Endothelial cell of umbilical vein (primary cell): ENCODE measurements around the gene TBC1D25. TPM values are rescaled to one million over a fixed set of nuclear protein-coding genes. Genes with fewer than 3 reads are reported as not detected.

Source experiments
- BruUV-seq: library from RNA; stranded (reverse); fragments of 400-500 nt; replicated peaks from 2 replicates; lab custom pipeline; 2021; lab: Mats Ljungman, UMichigan
- CTCF ChIA-PET: fragments of 300-600, 350-600 bp; sonication (Branson Sonifier 250); formaldehyde crosslinking; loops from one replicate; lab custom pipeline; 2021; ENCODE audit warnings: antibody characterized with exemption, inconsistent platforms; lab: Charles Lee
- POLR2A ChIA-PET: fragments of 300-600, 350-600 bp; sonication (Branson Sonifier 250); formaldehyde crosslinking; loops from one replicate; lab custom pipeline; 2021; ENCODE audit warnings: antibody characterized with exemption, inconsistent platforms; lab: Charles Lee
- DNase-seq: peaks from one replicate; pipeline ENCODE4 v3.0.0-alpha.2; 2011; ENCODE audit warnings: low read depth, low spot score
- FAIRE-seq: peaks from 2 replicates; lab custom pipeline; 2011; peaks lifted over from hg19 to GRCh38; lab: Jason Lieb, UNC
- H2AFZ ChIP-seq: 2 replicates; pipeline ENCODE4 v1.6.0; 2012; ENCODE audit warnings: low read depth, low read length, control low read depth, inconsistent platforms
- H3K27ac ChIP-seq: 2 replicates; pipeline ENCODE4 v1.5.1; 2011; ENCODE audit warnings: low read depth, mild to moderate bottlenecking, control low read depth, low read length, moderate library complexity; ENCODE audit not compliant: insufficient read depth
- H3K27me3 ChIP-seq, 2 experiments: 2 replicates each; pipeline versions ENCODE4 v1.6.0 to v1.6.1; 2011; ENCODE audit warnings: low read length in 2 of 2, mixed read lengths in 1 of 2; ENCODE audit not compliant: control insufficient read depth in 2 of 2, insufficient read depth in 2 of 2
- H3K36me3 ChIP-seq, 2 experiments: 2 replicates in 1 of 2; 3 replicates in 1 of 2; pipeline ENCODE4 v1.5.1; 2011; ENCODE audit warnings: low read length in 2 of 2, mild to moderate bottlenecking in 1 of 2, moderate library complexity in 1 of 2; ENCODE audit not compliant: control insufficient read depth in 2 of 2, insufficient read depth in 2 of 2; ENCODE audit errors: extremely low read depth in 1 of 2
- H3K4me1 ChIP-seq: 3 replicates; pipeline ENCODE4 v1.5.1; 2011; ENCODE audit warnings: mild to moderate bottlenecking, low read length; ENCODE audit not compliant: control insufficient read depth, insufficient read depth; ENCODE audit errors: extremely low read depth
- H3K4me2 ChIP-seq: 2 replicates; pipeline ENCODE4 v1.6.1; 2011; ENCODE audit warnings: low read length, control low read depth, mixed read lengths; ENCODE audit not compliant: insufficient read depth
- H3K4me3 ChIP-seq, 3 experiments: fragments of 200-600 bp in 1 of 3; sonication (generic), shearing (Covaris generic) in 1 of 3; replicated peaks in 1 of 3; 2 replicates each; pipeline ENCODE4 v1.5.1; 2011 to 2016; ENCODE audit warnings: control low read depth in 3 of 3, low read length in 3 of 3, mild to moderate bottlenecking in 2 of 3, inconsistent platforms in 1 of 3, low read depth in 1 of 3, moderate library complexity in 1 of 3; ENCODE audit not compliant: insufficient read depth in 1 of 3
- H3K79me2 ChIP-seq: 2 replicates; pipeline ENCODE4 v1.6.0; 2012; ENCODE audit warnings: low read length, inconsistent platforms; ENCODE audit not compliant: control insufficient read depth, insufficient read depth
- H3K9ac ChIP-seq: replicated peaks from 2 replicates; pipeline ENCODE3; 2011; ENCODE audit warnings: low read length, control low read depth; ENCODE audit not compliant: insufficient read depth; ENCODE audit errors: extremely low read depth
- H3K9me1 ChIP-seq: replicated peaks from 3 replicates; pipeline ENCODE4 v1.6.0; 2011; ENCODE audit warnings: mild to moderate bottlenecking, low read length; ENCODE audit not compliant: control insufficient read depth, insufficient read depth; ENCODE audit errors: extremely low read depth
- H3K9me3 ChIP-seq: replicated peaks from 2 replicates; pipeline ENCODE4 v1.5.1; 2012; ENCODE audit warnings: low read length, inconsistent platforms; ENCODE audit not compliant: control insufficient read depth, insufficient read depth
- H4K20me1 ChIP-seq: replicated peaks from 2 replicates; pipeline ENCODE3; 2011; ENCODE audit warnings: mild to moderate bottlenecking, low read length; ENCODE audit not compliant: control insufficient read depth, insufficient read depth; ENCODE audit errors: extremely low read depth
- CTCF ChIP-seq, 2 donors: IDR thresholded peaks; 1 replicate in 1 of 2; 2 replicates in 1 of 2; pipeline ENCODE4 v1.5.1; 2011; ENCODE audit warnings: low read length in 2 of 2, mild to moderate bottlenecking in 2 of 2, moderate library complexity in 2 of 2, control low read depth in 1 of 2, inconsistent platforms in 1 of 2, low read depth in 1 of 2; ENCODE audit not compliant: insufficient read depth in 1 of 2; ENCODE audit errors: extremely low read depth in 1 of 2
- EZH2 ChIP-seq: IDR thresholded peaks from 2 replicates; pipeline ENCODE4 v1.6.1; 2012; ENCODE audit warnings: borderline replicate concordance, low read depth, mild to moderate bottlenecking, moderate library complexity, low read length, inconsistent platforms; ENCODE audit not compliant: severe bottlenecking
- FOS ChIP-seq: IDR thresholded peaks from 2 replicates; pipeline ENCODE4 v1.6.1; 2011; ENCODE audit warnings: mild to moderate bottlenecking, low read length, moderate library complexity, borderline replicate concordance; ENCODE audit not compliant: insufficient read depth
- GATA2 ChIP-seq: IDR thresholded peaks from 2 replicates; pipeline ENCODE4 v1.7.0; 2011; ENCODE audit warnings: low read depth, mild to moderate bottlenecking, moderate library complexity, mixed read lengths, low read length; ENCODE audit not compliant: insufficient read length, insufficient read depth
- JUN ChIP-seq: IDR thresholded peaks from 2 replicates; pipeline ENCODE4 v1.6.1; 2011; ENCODE audit warnings: borderline replicate concordance, low read depth; ENCODE audit not compliant: insufficient read length, insufficient read depth
- MAX ChIP-seq: IDR thresholded peaks from 2 replicates; pipeline ENCODE4 v1.6.1; 2011; ENCODE audit not compliant: insufficient read depth, insufficient read length
- MYC ChIP-seq: IDR thresholded peaks from one replicate; pipeline ENCODE4 v1.6.1; 2011; ENCODE audit warnings: mild to moderate bottlenecking, low read depth, low read length
- POLR2A ChIP-seq: IDR thresholded peaks from 2 replicates; pipeline ENCODE4 v1.6.1; 2012; ENCODE audit warnings: low read depth, mild to moderate bottlenecking, control low read depth, low read length
- POLR2AphosphoS5 ChIP-seq: IDR thresholded peaks from 2 replicates; pipeline ENCODE4 v1.6.1; 2012; ENCODE audit warnings: low read depth, mild to moderate bottlenecking, control low read depth, low read length, moderate library complexity; ENCODE audit not compliant: insufficient read depth
- dilution Hi-C: fragments of 300-500 bp; cut with MboI; formaldehyde crosslinking; loops from one replicate; pipeline ENCODE4 v1.15.0; 2019; ENCODE audit warnings: low sequenced_read_pairs; ENCODE audit not compliant: extremely low pct_ligation_motif_present
- intact Hi-C: fragments of 100-400 bp; cut with micrococcal nuclease; formaldehyde crosslinking; loops from one replicate; pipeline ENCODE4 v1.10.0; 2022
- polyA plus RNA-seq, 4 experiments: library from polyadenylated mRNA; depleted of rRNA in 3 of 4; stranded (reverse) in 3 of 4; unstranded in 1 of 4; fragments of >200 nt; gene quantifications; 2 replicates each; pipeline versions ENCODE4 v1.2.1 to v1.2.3, GENCODE V29; 2011 to 2012; ENCODE audit warnings: missing spikeins in 1 of 4
- total RNA-seq: library from RNA; stranded (reverse); gene quantifications from 2 replicates; pipeline ENCODE4 v1.2.3, GENCODE V29; 2021

The TBC1D25 gene
- total and polyA plus RNA-seq, 2 donors (not counting 3 experiments of a cell fraction or from before 2014, with no cell fraction given): 16.0 to 16.3 TPM

DNA sequence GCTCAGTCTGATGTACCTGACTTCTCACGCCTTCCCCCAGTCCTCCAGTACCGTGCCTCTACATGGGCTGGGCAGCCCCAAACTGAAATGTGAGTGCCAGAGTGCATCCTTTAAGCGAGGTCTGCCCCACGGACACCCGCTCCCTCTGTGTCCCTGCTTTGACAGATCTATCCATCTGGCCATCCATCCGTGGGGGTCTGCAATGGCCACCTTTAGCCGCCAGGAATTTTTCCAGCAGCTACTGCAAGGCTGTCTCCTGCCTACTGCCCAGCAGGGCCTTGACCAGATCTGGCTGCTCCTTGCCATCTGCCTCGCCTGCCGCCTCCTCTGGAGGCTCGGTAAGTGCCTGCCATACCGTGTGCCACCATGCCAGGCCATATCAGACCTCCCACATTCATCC lies 29.9 kb upstream of the TBC1D25 start:
- H3K4me2 ChIP-seq: peak overlapping the region; percentile 3
- H3K79me2 ChIP-seq: no peaks in the 10 kb centered on the region
- no peaks in the 10 kb centered on the region for H3K4me1 ChIP-seq
- TSS peak; percentile 28 for BruUV-seq
- H2AFZ ChIP-seq: peak overlapping the region; percentile 61
- no peaks in the 10 kb centered on the region for H3K9me1 ChIP-seq
- H3K36me3 ChIP-seq: peaks cover 0 to 2% of the 10 kb centered on the region in 2 experiments
- H3K4me3 ChIP-seq: peak overlapping the region in 1 of 3 experiments; percentile 83
- dilution Hi-C loops: no loop called here
- FAIRE-seq: no peak
- H3K9ac ChIP-seq: no peak overlapping the region
- H3K27ac ChIP-seq: no peak overlapping the region
- H3K27me3 ChIP-seq: no peaks in the 10 kb centered on the region
- no peaks in the 10 kb centered on the region for H3K9me3 ChIP-seq
- TF ChIP-seq MYC: no peak
- TF ChIP-seq POLR2AphosphoS5: no peak
- TF ChIP-seq GATA2: no peak
- TF ChIP-seq JUN: no peak
- no peak for TF ChIP-seq CTCF (IDR thresholded peaks at IDR 0.05; ENCODE audit: extremely low read depth in 1 of 2, insufficient read depth in 1 of 2, low read depth in 1 of 2, low read length in 2 of 2)
- no peak for TF ChIP-seq MAX
- TF ChIP-seq POLR2A: no peak
- no peak for TF ChIP-seq FOS
- no peak for TF ChIP-seq EZH2
- ChIA-PET POLR2A (no interaction called here), CTCF (no interaction called here)
- intact Hi-C loops: no loop called here
- no peaks in the 10 kb centered on the region for H4K20me1 ChIP-seq
- DNase-seq: no peak
